Activated T-cell treated with anti-CD3 and anti-CD28 coated beads for 4 hours (primary cell): ENCODE data around the gene FAM83D.

ENCODE experiments used
- DNase-seq: peaks from one replicate; pipeline ENCODE4 v3.0.0-alpha.2; 2020

FAM83D gene, protein sequence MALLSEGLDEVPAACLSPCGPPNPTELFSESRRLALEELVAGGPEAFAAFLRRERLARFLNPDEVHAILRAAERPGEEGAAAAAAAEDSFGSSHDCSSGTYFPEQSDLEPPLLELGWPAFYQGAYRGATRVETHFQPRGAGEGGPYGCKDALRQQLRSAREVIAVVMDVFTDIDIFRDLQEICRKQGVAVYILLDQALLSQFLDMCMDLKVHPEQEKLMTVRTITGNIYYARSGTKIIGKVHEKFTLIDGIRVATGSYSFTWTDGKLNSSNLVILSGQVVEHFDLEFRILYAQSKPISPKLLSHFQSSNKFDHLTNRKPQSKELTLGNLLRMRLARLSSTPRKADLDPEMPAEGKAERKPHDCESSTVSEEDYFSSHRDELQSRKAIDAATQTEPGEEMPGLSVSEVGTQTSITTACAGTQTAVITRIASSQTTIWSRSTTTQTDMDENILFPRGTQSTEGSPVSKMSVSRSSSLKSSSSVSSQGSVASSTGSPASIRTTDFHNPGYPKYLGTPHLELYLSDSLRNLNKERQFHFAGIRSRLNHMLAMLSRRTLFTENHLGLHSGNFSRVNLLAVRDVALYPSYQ

DNA sequence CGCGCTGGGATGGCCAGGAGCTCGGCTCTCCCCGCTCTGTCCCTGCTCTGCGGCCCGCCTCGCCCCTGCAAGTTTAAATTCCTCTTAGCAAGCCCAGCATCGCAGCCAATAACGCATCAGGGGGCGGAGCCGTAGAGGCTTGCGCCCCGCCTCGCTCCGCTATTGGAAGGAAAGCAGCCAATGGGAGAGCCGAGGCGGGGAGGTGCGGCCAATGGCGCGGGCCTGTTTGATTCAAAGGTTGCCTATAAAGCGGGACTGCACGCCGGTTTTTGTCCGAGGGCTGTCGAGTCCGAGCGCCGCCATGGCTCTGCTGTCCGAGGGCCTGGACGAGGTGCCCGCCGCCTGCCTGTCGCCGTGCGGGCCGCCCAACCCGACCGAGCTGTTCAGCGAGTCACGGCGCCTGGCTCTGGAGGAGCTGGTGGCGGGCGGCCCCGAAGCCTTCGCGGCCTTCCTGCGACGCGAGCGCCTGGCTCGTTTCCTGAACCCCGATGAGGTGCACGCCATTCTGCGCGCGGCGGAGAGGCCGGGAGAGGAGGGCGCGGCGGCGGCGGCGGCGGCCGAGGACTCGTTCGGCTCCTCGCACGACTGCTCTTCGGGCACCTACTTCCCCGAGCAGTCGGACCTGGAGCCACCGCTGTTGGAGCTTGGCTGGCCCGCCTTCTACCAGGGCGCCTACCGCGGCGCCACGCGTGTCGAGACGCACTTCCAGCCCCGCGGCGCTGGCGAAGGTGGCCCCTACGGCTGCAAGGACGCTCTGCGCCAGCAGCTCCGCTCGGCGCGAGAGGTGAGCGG, at the start of gene FAM83D:
Gene FAM83D, plus strand, starts transcription at position 276 of the 792 bp plus-strand sequence. Its CDS starts 26 bp downstream, at position 302.
- DNase-seq: peak; percentile 86

DNA sequence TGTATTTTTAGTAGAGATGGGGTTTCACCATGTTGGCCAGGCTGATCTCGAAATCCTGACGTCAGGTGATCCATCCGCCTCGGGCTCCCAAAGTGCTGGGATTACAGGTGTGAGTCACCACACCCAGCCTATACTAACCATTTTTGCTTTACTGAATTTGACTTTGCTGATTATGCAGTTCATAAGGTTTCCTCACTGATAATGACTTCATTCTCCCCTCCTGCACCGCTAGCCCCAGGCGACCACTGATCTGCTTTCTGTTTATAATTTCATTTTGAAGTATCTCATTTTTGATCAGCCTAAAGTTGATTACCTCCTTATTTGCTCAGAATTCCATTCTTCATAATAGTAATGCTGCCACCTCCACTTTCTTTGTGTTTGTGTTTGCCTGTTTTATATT, 48.7 kb upstream of the FAM83D start:
- no peak for DNase-seq

DNA sequence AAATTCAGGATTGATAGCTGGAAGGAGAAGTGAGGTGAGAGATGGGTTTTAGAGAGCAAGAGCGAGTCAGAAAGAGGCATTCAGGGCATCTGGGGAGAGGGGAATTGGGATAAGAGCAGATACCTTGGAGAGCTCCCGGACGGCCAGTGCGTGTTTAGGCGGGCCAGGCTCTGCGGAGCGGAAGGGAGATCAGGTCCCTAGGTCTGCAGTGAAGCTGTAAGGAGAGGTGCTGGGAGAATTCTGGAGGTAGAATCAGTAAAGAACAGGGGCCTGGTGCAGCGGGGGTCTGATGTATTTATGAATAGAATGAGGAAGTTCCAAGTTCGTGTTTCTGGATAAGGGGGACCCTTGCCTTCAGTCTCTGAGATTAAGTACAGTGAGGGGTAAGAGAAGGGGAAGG, 47.4 kb upstream of the FAM83D start:
- DNase-seq: no peak

DNA sequence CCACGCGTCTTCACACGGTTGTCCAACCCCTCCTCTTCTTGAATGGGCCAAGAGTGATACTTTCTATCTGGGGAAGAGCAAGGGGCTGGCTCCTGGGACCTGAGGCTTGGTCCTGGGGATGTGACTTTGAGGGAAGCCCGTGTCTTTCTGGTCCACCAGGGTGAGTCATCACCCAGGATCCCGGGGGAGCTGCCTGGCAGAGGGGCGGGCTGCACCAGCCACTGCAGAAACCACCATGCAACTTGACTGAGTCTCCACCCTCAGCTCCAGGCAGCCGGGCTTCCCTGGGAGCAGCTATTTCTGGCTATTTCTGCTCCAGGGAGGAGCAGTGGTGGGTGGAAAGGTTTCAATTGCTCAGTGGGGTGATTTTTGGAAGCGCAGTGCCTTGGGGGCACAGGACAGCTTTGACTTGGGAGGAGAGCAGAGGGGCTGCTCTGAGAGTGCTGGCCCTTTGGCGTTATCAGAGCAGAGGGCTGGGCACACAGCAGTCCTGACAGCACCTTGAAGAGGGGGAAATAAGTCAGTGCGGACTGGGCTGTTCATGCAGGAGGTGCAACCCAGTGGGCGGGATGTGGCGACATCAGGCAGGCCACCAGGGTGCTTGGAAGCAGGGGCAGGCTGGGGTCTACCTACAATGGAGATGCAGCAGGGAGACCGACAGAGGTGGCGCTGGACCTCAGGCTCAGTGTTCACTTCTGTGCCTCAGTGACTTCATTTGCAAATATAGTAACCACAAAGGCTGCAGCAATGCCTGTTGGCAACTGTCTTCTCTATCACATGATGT, 45.1 kb upstream of the FAM83D start:
- DNase-seq: no peak

DNA sequence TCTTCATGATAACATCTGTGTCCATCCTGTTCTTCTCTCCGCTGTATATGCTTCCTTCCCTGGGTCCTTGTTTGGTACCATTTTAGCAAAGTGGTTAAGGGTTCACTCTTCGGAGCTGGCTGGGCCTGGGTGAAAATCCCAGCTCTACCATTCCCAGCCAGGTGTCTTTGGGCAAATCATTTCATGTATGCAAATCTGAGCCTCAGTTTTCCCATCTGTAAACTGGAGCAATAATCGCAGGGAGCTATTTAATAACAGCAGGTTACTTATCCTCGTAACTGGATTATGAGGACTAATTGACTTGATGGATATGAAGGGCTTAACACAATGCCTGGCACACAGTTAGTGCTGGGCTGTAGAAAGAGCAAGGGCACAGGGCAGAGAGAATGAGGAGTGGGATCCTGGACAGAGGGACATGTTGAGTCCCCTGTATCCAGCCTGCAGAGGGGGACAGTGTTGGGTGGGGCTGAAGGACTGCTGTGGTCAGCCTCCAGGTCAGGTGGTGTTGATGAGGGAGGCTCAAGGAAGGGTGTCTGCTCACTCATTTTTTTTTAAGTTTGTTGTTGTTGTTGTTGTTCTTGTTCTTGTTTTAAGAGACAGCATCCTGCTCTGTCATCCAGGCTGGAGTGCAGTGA, 44.3 kb upstream of the FAM83D start:
- DNase-seq: no peak

DNA sequence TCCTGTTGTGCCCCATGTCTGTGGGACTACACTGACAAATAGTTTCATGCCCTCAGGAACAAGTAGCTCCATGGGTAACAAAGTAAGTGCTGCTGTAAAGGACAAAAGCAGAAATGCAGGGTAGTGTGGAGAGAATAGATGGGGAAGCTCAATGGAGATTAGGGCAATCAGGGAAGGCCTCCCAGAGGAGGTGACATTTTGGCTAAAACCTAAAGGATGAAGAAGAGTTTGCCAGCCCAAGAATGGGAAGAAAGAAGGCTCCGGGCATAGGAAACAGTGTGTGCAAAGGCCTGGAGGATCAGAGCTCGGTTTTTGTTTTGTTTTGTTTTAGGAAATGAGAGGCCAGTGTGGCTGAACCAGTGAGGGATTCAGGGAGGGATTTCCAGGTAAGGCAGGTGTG, 43.6 kb upstream of the FAM83D start:
- no peak for DNase-seq

DNA sequence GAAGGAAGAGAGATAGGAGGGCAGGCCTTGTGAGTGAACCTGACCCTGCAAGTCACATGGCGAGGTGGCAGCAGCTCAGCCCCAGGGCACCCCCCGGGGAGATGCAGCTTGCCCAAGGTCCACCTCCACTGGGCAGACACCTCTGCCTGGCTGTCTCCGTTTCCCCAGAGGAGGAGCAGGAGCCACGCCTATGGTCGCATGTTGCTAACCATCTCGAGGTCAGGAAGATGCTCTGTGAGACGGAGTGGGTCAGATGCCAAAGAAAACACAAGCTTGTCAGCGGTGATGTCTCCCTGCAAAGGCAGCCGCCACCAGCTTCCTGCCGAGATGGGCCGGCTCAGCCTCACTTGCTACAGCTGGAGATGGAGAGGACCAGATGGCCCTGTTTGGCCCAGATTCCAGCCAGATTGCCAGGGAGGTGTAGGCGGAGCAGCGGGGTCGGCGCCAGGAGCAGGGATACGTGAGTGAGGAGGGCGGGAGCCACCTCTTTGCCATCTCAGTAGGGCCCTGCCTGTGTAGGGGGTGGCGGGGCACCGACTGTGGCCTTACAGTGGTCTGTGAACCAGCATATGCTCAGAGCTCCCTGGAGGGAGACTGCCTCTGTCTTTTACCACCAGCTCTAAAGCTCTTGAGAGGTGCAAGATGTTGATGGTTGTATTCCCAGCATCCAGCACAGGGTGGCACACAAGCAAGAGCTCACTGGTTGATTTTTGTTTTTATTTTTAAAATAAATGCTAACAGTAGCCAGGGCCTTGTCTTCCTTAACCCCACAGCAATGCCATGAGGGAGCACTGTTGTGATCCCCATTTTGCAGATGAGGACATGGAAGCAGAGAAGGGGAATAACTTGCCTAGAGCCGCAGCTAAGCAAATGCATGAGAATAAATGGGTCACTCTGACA, 42.9 kb upstream of the FAM83D start:
- no peak for DNase-seq

DNA sequence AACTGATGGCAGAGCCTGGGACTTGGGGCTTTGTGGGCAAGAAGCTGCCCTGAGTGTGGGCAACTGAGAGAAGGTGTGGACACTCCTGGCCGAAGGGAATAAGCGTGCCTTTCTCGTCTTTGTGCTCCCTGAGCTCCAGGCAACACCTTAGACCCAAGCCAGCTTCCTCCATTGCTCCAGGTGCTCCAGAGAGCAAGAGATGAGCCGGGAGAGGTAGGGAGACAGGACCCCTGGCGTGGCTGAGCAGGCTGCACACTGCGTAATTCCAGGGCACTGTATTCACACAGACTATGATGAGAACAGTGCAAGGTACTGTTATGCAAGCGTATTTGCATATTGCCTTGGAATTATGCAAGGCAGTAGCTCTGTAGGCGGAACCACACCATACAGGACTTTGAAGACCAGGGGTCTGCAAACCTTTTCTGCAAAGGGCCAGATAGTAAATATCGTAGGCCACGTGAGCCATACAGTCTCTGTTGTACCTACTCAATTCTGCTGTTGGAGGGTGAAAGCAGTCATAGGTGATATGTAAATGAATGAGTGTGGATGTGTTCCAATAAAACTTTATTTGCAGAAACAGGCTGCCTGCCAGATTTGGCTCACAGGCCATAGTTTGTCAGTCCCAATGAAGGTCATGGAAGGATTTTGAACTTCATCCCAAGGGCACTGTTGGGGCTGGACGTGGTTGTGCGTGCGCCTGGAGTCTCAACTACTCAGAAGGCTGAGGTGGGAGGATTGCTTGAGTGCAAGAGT, 42.1 kb upstream of the FAM83D start:
- DNase-seq: no peak

DNA sequence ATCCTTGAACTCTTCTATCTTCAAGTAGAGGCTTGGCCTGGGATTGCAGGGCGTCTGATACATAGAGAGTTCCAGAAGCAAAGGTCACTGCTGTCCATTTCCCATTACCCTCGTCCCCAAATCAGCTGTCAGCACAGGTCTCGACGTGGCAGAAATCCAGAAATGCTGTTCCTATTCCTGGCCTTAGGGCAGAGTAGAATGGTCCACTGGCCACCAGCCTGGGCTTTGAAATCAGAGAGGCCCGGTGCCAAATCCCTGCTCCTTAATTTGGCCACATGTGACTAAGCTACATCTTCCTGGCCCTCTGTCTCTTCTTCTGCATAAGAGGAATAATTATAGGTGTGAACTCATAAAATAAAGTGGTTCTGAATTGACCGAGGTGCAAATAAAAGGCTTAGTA, 40.9 kb upstream of the FAM83D start:
- DNase-seq: no peak

DNA sequence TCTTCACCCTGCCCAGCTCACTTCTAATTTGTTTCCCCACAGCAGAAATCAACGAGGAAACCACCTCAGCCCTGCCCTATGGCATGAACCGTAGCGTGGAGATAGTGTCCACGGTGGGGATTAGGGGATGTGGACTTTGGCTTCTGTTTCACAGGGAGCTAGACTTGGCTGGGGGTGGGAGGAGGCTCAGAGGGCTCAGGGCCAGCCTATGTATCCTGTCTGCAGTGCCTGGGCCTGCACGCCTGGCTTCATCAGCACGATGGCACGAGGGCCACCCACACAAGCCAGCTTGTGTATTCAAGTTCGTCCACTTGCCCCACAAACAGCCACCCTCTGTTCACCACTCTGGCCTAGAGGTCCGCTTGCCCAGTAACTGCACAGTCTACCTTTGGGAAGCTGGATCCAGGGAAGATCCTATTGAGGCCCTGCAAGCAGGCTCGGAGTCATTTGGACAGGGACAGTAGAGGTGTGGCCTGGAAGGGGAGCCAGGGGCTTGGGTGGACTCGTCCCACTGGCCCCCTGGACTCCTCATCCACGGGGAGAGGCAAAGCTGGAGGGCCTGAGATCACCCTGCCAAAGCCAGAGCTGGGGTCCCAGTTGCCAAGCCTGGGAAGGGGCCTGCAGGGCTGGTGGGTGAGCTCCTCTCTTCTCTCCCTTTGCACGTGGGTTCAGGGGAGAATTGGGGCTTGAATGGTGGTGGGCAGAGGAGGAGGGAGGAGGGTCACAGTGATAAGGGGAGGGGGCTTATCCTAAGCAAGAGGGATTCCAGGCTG, 38.0 kb upstream of the FAM83D start:
- no peak for DNase-seq

DNA sequence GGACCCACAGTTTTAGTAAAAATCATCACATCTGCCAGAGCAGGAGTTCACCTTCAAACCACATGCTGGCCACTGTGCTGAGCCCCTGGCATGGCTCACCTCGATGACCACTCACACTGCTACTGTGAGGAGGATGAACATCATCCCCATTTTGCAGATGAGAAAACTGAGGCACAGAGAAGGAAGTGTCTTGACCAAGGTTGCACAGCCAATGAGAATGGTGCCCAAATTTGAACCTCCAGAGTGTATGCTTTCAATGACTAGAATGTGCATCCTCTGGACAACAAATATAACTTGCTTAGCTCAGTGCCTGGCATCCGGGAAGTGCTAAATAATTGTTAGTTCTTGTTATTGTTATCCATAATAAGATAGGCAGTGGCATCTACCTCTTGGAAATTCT, 37.2 kb upstream of the FAM83D start:
- DNase-seq: no peak

DNA sequence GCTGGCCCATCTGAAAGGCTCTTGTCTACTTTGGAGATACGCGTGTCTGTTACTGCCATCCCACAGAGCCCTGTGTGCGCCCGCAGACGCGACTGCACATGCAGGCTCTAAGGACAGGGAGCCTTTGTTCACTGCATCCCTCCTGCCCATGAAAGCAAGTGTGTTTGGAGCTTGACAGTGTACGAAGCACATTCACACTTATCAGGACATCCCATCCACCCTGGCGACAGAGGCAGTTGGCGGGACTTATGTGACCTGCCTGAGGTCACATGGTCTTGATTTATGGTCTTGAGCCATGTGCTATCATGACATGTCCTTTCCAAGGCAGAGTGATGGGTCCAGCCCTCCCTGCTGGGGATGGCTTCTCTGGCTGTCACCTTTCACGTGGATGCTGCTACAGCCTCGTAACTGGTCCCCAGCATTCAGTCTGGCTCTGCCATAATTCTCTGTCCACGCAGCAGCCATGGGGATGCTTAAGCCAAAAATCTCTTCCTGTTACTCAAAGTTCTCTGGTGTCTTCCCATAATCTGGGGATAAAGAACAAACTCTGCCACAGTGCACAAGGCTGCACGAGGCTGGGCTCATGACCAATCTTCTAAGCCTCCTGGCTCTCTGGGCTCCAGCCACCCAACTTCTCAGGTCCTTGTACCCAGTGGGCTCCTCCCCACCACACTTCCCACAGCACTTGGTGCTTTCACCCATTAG, 36.3 kb upstream of the FAM83D start:
- DNase-seq: no peak

DNA sequence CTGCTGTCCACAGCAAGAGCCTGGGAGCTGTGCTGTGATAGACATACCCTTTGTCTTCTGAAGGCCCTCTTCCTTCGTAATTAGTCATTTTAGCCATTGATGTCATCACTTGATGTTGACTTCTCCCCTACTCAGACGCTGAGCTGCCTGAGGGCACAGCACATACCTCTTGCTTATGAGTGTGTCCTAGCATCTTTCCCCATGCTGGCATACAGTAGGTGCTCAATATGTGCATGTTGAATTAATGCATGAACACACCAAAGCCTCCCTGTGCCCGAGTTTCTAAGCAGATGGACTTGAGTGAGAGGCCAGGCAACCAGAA, 35.8 kb upstream of the FAM83D start:
- no peak for DNase-seq

DNA sequence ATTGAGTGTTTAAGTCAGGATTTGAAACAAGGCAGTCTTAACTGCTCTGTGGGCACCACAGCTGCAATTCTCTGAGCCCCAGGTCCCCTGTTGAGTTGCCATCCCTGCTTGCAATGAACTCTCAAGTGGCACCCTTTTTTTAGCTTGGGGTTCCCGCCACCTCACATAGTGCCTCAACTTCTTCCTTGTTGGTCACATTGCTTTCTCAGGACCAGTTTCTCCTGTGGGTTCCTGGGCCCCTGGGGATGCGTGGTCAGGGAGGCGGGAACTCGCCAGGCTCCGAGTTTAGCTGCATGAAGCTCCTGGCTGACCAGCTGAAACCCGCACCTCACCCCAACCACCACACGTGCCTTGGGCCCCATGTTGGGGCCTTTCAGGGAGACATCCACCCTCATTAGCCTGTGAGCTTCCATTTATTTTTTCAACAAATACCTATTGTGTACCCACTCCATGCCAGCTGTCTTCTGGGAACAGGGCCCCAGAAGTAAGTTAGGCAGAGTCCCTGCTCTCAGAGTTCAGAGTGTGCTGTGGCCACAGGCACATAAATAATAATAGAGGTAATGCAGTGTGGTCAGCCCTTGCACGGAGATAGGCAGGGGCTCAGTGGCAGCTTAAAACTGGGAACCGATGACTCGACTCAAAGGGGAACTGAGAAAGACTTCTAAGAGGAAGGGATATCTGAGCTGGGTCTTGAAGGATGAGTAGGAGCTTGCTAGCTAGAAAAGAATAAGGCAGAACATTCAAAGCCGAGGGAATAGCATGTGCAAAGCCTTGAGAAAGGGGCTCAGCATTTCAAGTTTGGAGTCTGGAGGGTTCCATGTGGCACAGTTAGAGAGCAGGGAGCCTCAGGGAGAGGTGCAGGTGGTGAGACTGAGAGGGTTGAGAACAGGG, 33.9 kb upstream of the FAM83D start:
- DNase-seq: no peak

DNA sequence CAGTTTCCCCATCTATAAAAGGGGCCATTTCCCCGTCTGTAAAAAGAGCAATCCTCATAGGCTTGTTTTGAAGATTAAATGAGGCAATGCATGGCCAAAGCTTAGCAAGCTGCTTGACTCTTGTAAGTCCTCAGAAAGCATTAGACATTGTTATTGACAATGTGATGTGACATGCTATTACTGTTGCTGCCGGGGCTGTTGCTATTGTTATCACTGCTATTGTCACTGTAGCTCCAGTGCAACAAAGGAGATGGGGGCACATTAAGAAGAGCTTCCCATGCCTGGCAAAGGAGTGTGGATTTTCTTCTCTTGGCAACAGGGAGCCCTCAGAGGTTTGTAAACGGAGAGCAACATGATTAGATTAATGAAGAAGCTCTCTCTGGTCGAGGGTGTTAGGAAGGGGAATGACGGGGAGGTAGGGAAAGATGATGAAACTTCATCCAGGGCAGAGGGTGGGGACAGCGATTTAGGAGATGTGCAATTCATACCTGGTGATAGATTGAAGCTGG, 33.1 kb upstream of the FAM83D start:
- no peak for DNase-seq

DNA sequence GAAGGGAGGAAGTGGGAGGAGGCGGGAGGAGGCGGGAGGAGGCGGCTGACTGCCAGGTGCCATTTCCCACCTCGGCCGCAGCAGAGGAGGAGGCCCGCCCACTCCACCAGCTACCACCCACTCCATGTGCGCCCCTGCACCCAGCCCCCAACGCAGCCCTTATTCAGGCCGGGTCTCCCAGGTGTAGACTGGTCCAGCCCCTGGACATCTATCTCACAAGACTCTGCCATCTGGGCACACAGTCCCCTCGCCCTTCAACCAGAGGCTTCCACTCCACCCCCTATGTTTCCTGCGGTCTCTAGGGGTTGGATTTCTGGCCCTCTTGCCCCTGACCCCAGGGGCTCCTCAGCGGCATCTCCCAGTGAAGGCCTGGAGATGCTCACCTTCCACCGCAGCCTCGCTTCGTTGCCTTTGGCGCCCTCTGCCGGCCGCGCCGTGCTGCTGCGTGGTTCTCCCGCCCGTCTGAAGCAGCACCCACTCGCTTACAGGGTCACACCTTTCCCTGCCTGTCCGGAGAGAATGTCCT, 32.6 kb upstream of the FAM83D start:
- DNase-seq: peak; percentile 76

DNA sequence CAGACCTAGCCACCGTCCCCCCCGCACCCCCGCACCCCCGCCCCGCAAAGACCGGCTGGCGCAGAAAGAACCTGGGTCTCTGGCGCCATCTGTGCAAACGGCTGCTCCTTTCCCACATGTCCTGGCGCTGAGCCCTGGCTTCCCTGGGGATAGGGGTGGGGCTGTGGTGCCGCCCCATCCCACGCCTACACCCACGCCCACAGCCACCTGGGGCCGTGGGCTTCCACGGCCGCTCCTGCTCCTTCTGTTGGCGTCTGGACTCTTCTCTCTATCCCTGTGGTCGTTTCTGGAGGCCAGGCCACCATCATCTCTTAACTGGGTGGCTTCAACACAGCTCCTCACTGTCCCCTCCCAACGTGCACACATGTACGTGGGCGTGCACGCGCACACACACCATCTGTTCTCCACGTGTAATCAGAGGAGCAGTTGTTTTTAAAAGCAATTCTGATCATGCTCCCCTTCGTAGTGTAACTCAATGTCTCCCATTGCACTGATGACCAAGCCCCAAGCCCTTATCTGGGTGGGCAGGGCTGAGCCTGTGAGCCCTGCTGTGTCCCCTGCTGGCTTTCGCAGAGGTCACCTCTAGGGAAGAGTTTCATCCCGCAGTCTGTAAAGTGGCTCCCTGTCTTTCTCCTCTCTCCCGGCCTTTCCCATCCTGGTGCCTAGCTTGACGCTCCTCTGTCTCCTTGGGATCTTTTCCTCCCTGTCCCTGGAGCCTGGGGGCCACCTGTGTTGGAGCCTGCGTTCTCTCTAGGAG, 31.9 kb upstream of the FAM83D start:
- DNase-seq: no peak
